Stimulated activated CD8-positive, alpha-beta memory T cell treated with anti-CD3 and anti-CD28 coated beads, Interleukin-15, amount 100 ng/mL, for 1 hour (primary cell): ENCODE data around the gene LZTR1.
"Not testable (repeated sequence)": the region's sequence is repeated elsewhere in the genome, so short reads cannot be mapped to it uniquely, and the experiment has no call there.

Source experiments
- DNase-seq: peaks from one replicate; pipeline ENCODE4 v3.0.0-alpha.2; 2020; ENCODE audit warnings: low read depth

LZTR1 gene

GRCh38 chr22:20996598-20997535 is 14.8 kb downstream of the LZTR1 start:
- no peak for DNase-seq

GRCh38 chr22:20997536-20998257 is 15.6 kb downstream of the LZTR1 start:
- no peak for DNase-seq

GRCh38 chr22:20998411-20999336 is 16.6 kb downstream of the LZTR1 start:
- DNase-seq = no peak

- DNase-seq = no peak
These were observed 17.5 kb downstream of the LZTR1 start for GRCh38 chr22:20999350-21000206.

- DNase-seq = no peak
These were observed 18.3 kb downstream of the LZTR1 start for GRCh38 chr22:21000207-21000986.

GRCh38 chr22:21000987-21001600 is 19.0 kb downstream of the LZTR1 start:
- DNase-seq = no peak

GRCh38 chr22:21001601-21002325 is 19.7 kb downstream of the LZTR1 start, which contains the start of gene THAP7:
Gene THAP7, minus strand, starts transcription at chr22:21002118. Its CDS starts 207 bp downstream, at chr22:21001911.
- DNase-seq = peak; percentile 93

GRCh38 chr22:21003782-21004181 is 21.7 kb downstream of the LZTR1 start:
- DNase-seq = no peak

- DNase-seq = not testable (repeated sequence)
These were observed 27.1 kb downstream of the LZTR1 start for GRCh38 chr22:21009208-21009607.

- no peak for DNase-seq
These were observed 27.7 kb downstream of the LZTR1 start for GRCh38 chr22:21009638-21010425.

GRCh38 chr22:21010426-21011113 is 28.5 kb downstream of the LZTR1 start:
- DNase-seq = no peak

- no peak for DNase-seq
These were observed 30.6 kb downstream of the LZTR1 start for GRCh38 chr22:21012446-21013407.

GRCh38 chr22:21013657-21014201 is 31.6 kb downstream of the LZTR1 start:
- DNase-seq = no peak

GRCh38 chr22:21014202-21014725 is 32.2 kb downstream of the LZTR1 start:
- DNase-seq = peak; percentile 53

GRCh38 chr22:21014726-21015465 is 32.8 kb downstream of the LZTR1 start, which contains the start of gene P2RX6:
Gene P2RX6, plus strand, starts transcription at chr22:21015165. Its CDS starts 10 bp downstream, at chr22:21015175.
- DNase-seq = no peak
